GM12801 (cell line): Measurements from ENCODE around the gene NF2.

Experiments used
- TF ChIP-seq, protein P1 (sequence below): IDR thresholded peaks from one replicate; pipeline ENCODE4 v1.5.1; 2011; ENCODE audit warnings: control low read depth; ENCODE audit not compliant: insufficient read length; ENCODE audit errors: extremely low read depth

The NF2 gene

DNA sequence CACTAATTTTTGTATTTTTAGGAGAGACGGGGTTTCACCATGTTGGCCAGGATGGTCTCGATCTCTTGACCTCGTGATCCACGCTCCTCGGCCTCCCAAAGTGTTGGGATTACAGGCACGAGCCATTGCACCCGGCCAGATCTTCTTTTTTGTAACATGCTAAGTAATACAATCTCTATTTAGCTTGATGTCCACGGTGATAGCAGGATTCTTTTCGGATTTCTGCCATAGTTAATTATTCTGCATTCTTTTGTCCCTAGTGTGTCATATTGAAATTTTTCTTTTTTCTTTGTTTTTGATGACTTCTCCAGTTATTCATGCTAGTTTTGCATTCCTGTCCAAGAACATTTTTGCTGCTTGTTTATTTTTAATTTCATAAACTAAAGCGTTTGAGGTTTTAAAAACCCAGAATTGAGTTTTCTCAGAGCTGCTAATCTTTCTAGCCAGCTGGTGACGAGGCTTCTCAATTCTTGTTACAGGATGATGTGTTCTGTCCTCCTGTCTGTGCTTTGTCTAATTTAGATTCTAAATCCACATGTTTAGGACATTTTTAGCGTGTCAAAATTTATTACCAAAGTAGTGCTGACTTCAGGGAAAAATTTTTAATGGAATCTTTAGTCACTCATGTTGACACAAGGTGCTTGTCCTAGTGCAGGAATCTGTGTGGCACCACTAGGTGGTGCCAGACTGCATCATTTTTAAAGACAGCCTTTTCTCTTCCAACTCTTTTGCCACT is 21.8 kb downstream of the NF2 start:
- TF ChIP-seq, protein P1, sequence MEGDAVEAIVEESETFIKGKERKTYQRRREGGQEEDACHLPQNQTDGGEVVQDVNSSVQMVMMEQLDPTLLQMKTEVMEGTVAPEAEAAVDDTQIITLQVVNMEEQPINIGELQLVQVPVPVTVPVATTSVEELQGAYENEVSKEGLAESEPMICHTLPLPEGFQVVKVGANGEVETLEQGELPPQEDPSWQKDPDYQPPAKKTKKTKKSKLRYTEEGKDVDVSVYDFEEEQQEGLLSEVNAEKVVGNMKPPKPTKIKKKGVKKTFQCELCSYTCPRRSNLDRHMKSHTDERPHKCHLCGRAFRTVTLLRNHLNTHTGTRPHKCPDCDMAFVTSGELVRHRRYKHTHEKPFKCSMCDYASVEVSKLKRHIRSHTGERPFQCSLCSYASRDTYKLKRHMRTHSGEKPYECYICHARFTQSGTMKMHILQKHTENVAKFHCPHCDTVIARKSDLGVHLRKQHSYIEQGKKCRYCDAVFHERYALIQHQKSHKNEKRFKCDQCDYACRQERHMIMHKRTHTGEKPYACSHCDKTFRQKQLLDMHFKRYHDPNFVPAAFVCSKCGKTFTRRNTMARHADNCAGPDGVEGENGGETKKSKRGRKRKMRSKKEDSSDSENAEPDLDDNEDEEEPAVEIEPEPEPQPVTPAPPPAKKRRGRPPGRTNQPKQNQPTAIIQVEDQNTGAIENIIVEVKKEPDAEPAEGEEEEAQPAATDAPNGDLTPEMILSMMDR, result peak; percentile 79

DNA sequence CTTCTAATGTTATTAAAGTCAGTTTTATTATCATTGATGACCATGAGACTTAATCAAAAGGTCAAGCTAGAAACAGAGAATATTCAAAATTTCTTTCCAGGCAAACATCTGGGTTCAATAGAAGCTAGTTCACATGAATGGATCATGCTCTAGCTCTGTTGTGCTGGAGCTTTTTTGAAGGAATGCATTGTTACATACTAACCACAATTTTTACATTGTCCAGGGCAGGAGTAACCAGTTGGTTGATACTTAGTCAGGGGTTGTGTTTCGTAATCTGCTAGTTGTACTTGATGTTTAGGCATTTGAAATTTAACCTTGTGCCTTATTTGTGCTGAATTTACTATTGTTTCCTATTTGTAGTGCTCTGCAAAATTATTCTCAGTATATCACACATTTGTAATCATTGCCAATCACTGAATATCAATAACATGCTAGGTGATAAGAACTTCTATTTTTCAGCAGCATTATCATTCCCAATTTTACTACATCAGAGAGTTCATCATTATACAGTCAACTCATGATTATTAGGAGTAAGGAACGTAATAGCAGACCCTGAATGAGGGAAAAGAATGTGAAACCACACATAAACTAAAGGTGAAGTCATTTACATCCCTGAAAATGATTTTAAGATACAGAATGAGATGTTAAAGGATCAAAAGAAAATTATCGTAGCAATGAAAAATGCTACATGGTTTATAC is 23.2 kb downstream of the NF2 start:
- TF ChIP-seq, protein P1, result no peak

DNA sequence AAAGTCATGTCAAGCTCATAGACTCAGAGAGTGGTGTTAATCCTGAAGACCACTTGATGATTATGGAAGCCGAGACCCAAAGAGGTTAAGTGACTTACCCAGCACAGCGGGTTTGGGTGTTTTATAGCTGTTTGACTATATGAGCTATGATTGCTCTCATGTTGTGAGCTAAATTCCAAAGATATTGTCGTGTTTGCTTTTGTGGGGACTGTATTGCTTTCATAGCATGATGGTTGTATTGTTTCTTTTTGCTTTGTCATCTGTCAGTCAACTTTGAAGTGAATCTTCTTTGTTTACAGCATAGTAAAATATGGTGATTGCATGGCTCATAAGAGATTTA is 23.7 kb downstream of the NF2 start:
- TF ChIP-seq, protein P1, result no peak

DNA sequence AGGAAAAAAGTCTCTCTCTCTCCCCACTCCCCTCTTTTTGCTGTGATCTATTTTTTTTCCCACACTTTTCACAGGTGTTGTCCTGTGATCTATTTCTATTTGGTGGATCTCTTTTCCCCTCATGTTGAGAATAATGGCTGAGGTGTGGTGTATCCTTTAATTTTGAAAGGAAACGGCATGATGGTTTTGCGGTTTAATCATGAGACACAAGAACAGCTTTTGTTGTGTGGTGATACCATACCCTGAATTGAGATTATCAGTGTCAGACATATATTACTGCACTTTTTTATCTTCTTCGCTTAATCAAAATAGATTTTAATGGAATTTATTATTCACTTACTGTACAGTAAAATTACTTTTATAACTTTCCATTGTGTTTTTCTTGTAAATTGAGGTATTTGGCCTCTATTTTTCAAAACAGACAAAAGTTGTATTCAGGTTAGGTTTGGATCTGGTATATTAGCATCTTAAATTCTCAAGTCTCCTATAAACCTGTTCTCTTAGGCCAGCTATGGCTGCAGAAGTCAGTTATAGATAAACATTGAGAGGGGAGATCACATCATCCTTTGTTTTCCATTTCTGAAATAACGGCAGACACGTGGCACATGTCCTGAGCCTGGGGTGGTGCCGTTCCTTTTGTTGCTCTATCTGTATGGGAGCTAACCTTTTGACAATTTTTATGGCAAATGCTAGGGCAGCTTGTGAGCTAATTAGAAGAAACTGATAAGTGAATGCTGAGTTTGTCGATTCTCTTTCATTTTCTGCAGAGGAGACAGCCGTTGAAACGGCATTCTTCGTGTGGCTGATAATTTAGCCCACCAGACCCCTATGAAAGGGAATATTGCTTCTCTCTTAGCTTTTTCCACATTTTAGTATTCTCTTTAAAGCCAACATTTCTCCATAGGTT is 25.8 kb downstream of the NF2 start:
- TF ChIP-seq, protein P1, result no peak

DNA sequence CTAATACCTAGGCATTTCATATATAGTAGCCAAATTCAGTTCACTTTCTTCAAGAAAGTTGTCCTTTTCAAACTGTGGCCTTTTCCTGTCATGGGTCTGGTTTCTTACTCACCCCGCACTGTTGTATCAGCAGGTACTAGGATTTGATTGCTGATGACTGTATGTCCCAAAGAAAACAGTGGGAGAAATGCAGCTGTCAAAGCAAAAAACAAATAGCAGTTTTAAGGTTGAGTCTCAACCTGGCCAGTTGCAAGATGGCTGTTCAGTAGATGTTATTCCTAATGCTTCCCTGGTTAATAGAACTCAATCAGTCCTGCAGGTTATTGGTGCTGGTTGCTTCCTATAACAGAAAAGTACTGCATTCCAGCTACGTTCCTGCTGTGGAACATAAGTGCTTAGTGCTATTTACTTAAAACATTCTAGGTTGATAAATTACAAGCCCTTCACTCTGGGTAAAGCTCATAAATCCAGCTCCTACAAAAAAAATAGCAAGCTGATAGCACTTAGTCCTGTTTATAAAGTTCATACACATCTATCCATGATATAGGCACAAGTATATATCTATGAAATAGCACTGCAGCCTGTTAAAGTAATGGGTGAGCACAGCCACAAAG is 26.6 kb downstream of the NF2 start:
- TF ChIP-seq, protein P1, result no peak

DNA sequence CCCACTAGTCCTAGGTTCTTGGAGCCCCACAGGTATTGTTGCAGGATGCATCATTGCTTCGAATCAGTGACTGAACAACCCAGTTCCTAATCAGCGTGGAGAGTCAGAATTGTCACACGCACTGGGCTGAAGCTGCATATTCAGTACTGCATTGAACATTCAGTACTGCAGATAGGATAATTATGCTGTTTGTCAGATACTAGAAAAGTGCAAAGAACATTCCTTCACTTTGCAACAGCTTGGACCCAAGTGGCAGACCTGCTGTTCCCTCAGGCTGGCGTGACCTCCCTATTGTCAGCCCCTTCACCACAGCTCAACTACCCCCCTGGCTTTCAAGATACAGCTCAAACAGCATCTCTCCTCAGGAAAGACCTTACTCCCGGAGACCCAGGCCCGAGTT is 27.6 kb downstream of the NF2 start:
- TF ChIP-seq, protein P1, result no peak

DNA sequence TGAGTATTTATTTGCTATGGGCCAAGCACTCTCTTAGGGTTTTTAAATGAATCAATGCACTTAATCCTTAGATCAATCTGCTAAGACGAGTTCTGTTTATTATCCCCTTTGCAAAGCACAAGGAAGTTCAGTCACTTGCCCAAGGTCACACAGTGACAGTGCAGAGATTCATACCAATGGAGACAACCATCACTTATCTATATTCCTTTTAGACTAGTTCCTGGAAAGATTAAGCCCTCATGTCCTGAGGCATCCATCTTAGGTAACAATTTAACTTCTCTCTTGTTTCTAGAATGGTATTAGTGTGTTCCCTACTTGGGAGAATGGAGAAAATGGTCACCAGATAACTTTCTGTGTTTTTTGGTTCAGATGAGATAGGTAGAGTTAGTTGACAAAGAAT is 28.3 kb downstream of the NF2 start:
- TF ChIP-seq, protein P1, result no peak
